K562 (cell line): ENCODE data around the gene PAM. TPM values are rescaled to one million over a fixed set of nuclear protein-coding genes. Genes with fewer than 3 reads are reported as not detected.

ENCODE experiments used
- ATAC-seq: fragments of 200-7000 bp; cut with Tn5 transposase; 3 replicates; pipeline ENCODE4 v1.9.1; 2020; ENCODE audit warnings: moderate library complexity
- BruUV-seq: library from RNA; stranded (reverse); fragments of 400-500 nt; replicated peaks from 2 replicates; lab custom pipeline; 2021; lab: Mats Ljungman, UMichigan
- CTCF ChIA-PET: fragments of 300-600 bp; formaldehyde crosslinking; extraction: SDS; loops from one replicate; lab custom pipeline; 2021; ENCODE audit warnings: low intra/inter-chr PET ratio; lab: Yijun Ruan, JAX
- POLR2A ChIA-PET: fragments of 300-600, 350-650 bp; sonication (Branson Sonifier 250); formaldehyde crosslinking; extraction: SDS; loops from one replicate; lab custom pipeline; 2021; ENCODE audit warnings: antibody characterized with exemption, inconsistent platforms; lab: Yijun Ruan, JAX
- DNase-seq, 4 experiments: peaks; one replicate each; pipeline versions ENCODE4 v3.0.0 to v3.0.0-alpha.2; 2011 to 2018; ENCODE audit warnings: low spot score in 3 of 4, mixed read lengths in 3 of 4; ENCODE audit errors: extremely low read depth in 1 of 4
- FAIRE-seq: peaks from 2 replicates; lab custom pipeline; 2011; peaks lifted over from hg19 to GRCh38; lab: Jason Lieb, UNC
- H2AFZ ChIP-seq: 2 replicates; pipeline ENCODE4 v1.6.0; 2011; ENCODE audit warnings: low read depth, low read length, control low read depth, inconsistent platforms
- H3K27ac ChIP-seq: fragments of 200-600 bp; 3 replicates; pipeline ENCODE4 v1.8.0; 2011; ENCODE audit warnings: low read depth, mild to moderate bottlenecking, control low read depth, inconsistent platforms, low read length, moderate library complexity, mixed read lengths; ENCODE audit errors: extremely low read depth
- H3K27me3 ChIP-seq, 2 experiments: fragments of 300-600 bp in 1 of 2; 2 replicates in 1 of 2; 3 replicates in 1 of 2; pipeline versions ENCODE4 v1.6.0 to v1.8.0; 2011; ENCODE audit warnings: inconsistent platforms in 2 of 2, low read length in 2 of 2, mild to moderate bottlenecking in 1 of 2, mixed read lengths in 1 of 2, moderate library complexity in 1 of 2; ENCODE audit not compliant: control insufficient read depth in 2 of 2, insufficient read depth in 2 of 2
- H3K36me3 ChIP-seq: fragments of 300-600 bp; 3 replicates; pipeline ENCODE4 v1.8.0; 2011; ENCODE audit warnings: mild to moderate bottlenecking, low read length, inconsistent platforms; ENCODE audit not compliant: control insufficient read depth, insufficient read depth
- H3K4me1 ChIP-seq, 2 experiments: fragments of 200-600 bp in 1 of 2; replicated peaks in 1 of 2; 2 replicates in 1 of 2; 3 replicates in 1 of 2; pipeline versions ENCODE4 v1.5.1 to v1.8.0; 2011; ENCODE audit warnings: inconsistent platforms in 2 of 2, low read length in 2 of 2, mild to moderate bottlenecking in 1 of 2, mixed read lengths in 1 of 2, moderate library complexity in 1 of 2; ENCODE audit not compliant: control insufficient read depth in 2 of 2, insufficient read depth in 2 of 2
- H3K4me2 ChIP-seq: 2 replicates; pipeline ENCODE4 v1.6.1; 2011; ENCODE audit warnings: low read length, control low read depth, inconsistent platforms, mixed read lengths; ENCODE audit not compliant: insufficient read depth
- H3K4me3 ChIP-seq: fragments of 200-600 bp; sonication (generic), shearing (Covaris generic); 2 replicates; pipeline ENCODE4 v1.5.1; 2016; ENCODE audit warnings: control low read depth, inconsistent platforms
- H3K79me2 ChIP-seq: fragments of 200-600 bp; 3 replicates; pipeline ENCODE4 v1.8.0; 2011; ENCODE audit warnings: low read length, inconsistent platforms; ENCODE audit not compliant: control insufficient read depth, insufficient read depth
- H3K9ac ChIP-seq, 2 experiments: 2 replicates each; pipeline versions ENCODE4 v1.6.0 to v1.6.1; 2011; ENCODE audit warnings: low read depth in 2 of 2, low read length in 2 of 2, control low read depth in 1 of 2, inconsistent platforms in 1 of 2, mild to moderate bottlenecking in 1 of 2, mixed read lengths in 1 of 2; ENCODE audit not compliant: insufficient read depth in 1 of 2
- H3K9me1 ChIP-seq: one replicate; pipeline ENCODE4 v1.6.0; 2011; ENCODE audit warnings: inconsistent platforms, mild to moderate bottlenecking, low read length, moderate library complexity; ENCODE audit not compliant: control insufficient read depth, insufficient read depth
- H3K9me3 ChIP-seq: replicated peaks from 2 replicates; pipeline ENCODE4 v1.5.1; 2011; ENCODE audit warnings: low read depth, low read length, inconsistent platforms; ENCODE audit not compliant: control insufficient read depth, insufficient read depth
- H4K20me1 ChIP-seq: replicated peaks from 2 replicates; pipeline ENCODE4 v1.6.1; 2011; ENCODE audit warnings: low read length, inconsistent platforms, mixed read lengths; ENCODE audit not compliant: control insufficient read depth, insufficient read depth
- ESRRB ChIP-seq: fragments of 250-450 bp; sonication (Bioruptor Pico); IDR thresholded peaks from 2 replicates; pipeline ENCODE4 v1.5.0; 2020; ENCODE audit warnings: mild to moderate bottlenecking, moderate library complexity, borderline replicate concordance
- FOXJ2 ChIP-seq: fragments of 200-800 bp; sonication (Bioruptor generic); IDR thresholded peaks from 2 replicates; pipeline ENCODE4 v1.6.1; 2016; ENCODE audit warnings: missing genetic modification characterization, missing compliant biosample characterization
- FOXJ3 ChIP-seq: sonication (generic); formaldehyde crosslinking; IDR thresholded peaks from 2 replicates; pipeline ENCODE4 v1.4.0; 2020; ENCODE audit warnings: mild to moderate bottlenecking, missing genetic modification reagents
- PTBP1 ChIP-seq: fragments of 200-400 bp; formaldehyde crosslinking; IDR thresholded peaks from 2 replicates; pipeline ENCODE4 v1.6.1; 2017; ENCODE audit warnings: low read depth, low read length
- TCFL5 ChIP-seq: fragments of 250-450 bp; sonication (Bioruptor Pico); conservative IDR thresholded peaks from 2 replicates; pipeline ENCODE4 v1.6.1; 2021; ENCODE audit warnings: mild to moderate bottlenecking, moderate library complexity, matching md5 sums
- WGBS: fragments of 100-300 bp; shearing (Covaris generic); methylation state at CpG from one replicate; pipeline ENCODE4 v1.1.6; 2016; ENCODE audit warnings: low coverage, mixed read lengths; ENCODE audit not compliant: insufficient coverage; ENCODE audit errors: missing lambda C conversion rate; 5-methylcytosine and 5-hydroxymethylcytosine counted together
- in situ Hi-C: fragments of 300-500 bp; cut with MboI; formaldehyde crosslinking; loops from 4 replicates; pipeline ENCODE4 v1.15.0; 2018; ENCODE audit warnings: inconsistent platforms, mixed read lengths
- intact Hi-C: fragments of 100-400 bp; cut with micrococcal nuclease; formaldehyde crosslinking; loops from 2 replicates; pipeline ENCODE4 v1.14.2; 2022
- polyA plus RNA-seq, 8 experiments: library from polyadenylated mRNA; depleted of rRNA in 4 of 8; stranded (reverse) in 5 of 8; unstranded in 3 of 8; fragments of >200 nt; fragmentation: Nextera tagmentation in 2 of 8; fragmentation: Illumina TruSeq in 1 of 8; extraction: Ambion mirVana in 2 of 8; extraction: Trizol in 1 of 8; gene quantifications; 2 replicates each; pipeline versions ENCODE4 v1.2.1 to v1.2.3, GENCODE V29; 2011 to 2014; ENCODE audit warnings: inconsistent platforms in 1 of 8, missing spikeins in 1 of 8
- total RNA-seq, 7 experiments: library from RNA; depleted of rRNA in 6 of 7; stranded (reverse); fragments of >200 nt in 6 of 7; fragmentation: Illumina TruSeq in 2 of 7; extraction: Trizol in 2 of 7; gene quantifications; 2 replicates each; pipeline versions ENCODE4 v1.2.1 to v1.2.3, GENCODE V29; 2011 to 2021; ENCODE audit warnings: low replicate concordance in 1 of 7
- TF ChIP-seq, protein P1 (sequence below), 3 experiments: fragments of 200-800 bp in 1 of 3; sonication (Bioruptor generic) in 1 of 3; sonication (generic) in 1 of 3; formaldehyde crosslinking in 1 of 3; IDR thresholded peaks; 2 replicates each; pipeline versions ENCODE4 v1.6.1 to v1.8.0; 2016 to 2022; ENCODE audit warnings: mild to moderate bottlenecking in 2 of 3, missing compliant biosample characterization in 2 of 3, missing genetic modification characterization in 2 of 3, missing genetic modification reagents in 1 of 3
- TF ChIP-seq, protein P2 (sequence below): fragments of 450-650 bp; formaldehyde crosslinking; IDR thresholded peaks from 2 replicates; pipeline ENCODE4 v1.4.0; 2020; ENCODE audit warnings: mild to moderate bottlenecking, moderate library complexity

The PAM gene
- total and polyA plus RNA-seq, 9 of the 15 experiments (the other 6 are each of a cell fraction or from before 2014, with no cell fraction given) = 0.39 to 3.1 (median 0.77) TPM

DNA sequence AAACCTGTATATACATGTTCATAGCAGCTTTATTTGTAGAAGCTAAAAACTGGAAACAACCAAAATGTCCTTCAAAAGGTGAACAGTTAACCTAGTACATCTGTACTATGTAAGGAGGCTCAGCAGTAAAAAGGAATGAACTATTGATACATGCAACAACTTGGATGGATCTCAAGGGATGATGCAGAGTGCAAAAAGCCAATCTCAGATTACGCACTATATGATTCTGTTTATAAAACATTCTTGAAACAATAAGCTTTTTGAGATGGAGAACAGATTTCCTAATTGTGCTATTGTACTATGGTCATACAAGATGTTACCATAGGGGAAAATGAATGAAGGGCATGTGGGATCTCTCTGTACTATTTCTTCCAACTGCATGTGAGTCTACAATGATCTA, 88.9 kb downstream of the PAM start:
- in situ Hi-C loops = loop anchor here (10.0 kb wide), 1 partner anchor 1419 kb away; no protein-coding TSS in a partner anchor
- no peak for ATAC-seq
- Histone ChIP-seq H3K4me2 (no peak overlapping the region), H3K9me1 (no peaks in the 10 kb centered on the region), H3K4me3 (no peak overlapping the region), H3K4me1 (no peaks in the 10 kb centered on the region), H2AFZ (no peak overlapping the region), H3K36me3 (no peaks in the 10 kb centered on the region), H3K27me3 (no peaks in the 10 kb centered on the region), H4K20me1 (no peaks in the 10 kb centered on the region), H3K79me2 (no peaks in the 10 kb centered on the region), H3K9me3 (no peaks in the 10 kb centered on the region), H3K9ac (no peak overlapping the region), H3K27ac (no peak overlapping the region)
- WGBS = 13% methylated on average over 1 of the region's 1 CpG
- intact Hi-C loops = no loop called here
- TF ChIP-seq PTBP1 (no peak), TCFL5 (CRISPR knock-in tag) (no peak), FOXJ2 (tag) (no peak)
- POLR2A ChIA-PET = no interaction called here
- no TSS peak for BruUV-seq
- CTCF ChIA-PET = no interaction called here
- no peak for FAIRE-seq
- DNase-seq = no peak

DNA sequence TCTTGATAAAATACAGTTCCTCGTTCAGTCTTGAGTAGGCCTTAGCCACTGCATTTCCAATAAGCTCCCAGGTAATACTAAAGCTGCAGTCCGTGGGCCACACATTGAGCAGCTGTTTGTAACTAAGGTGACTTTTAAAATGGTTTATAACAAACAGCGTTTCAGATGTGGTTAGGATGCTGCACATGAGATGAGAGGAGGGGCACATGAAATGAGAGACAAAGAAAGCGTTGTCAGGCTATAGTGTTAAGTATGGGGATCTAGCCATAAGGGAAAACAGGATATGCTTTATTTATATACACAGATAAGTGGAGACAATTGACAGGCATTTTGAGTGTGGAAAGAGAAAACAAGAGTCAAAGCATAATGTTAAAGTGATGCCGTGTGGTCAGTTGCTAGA, 89.9 kb downstream of the PAM start:
- H3K4me1 ChIP-seq = no peaks in the 10 kb centered on the region
- 1% methylated on average over 5 of the region's 5 CpGs for WGBS
- in situ Hi-C loops = loop anchor here (10.0 kb wide), 1 partner anchor 1420 kb away; no protein-coding TSS in a partner anchor
- no peaks in the 10 kb centered on the region for H3K27me3 ChIP-seq
- FAIRE-seq = no peak
- H3K79me2 ChIP-seq = no peaks in the 10 kb centered on the region
- H4K20me1 ChIP-seq = no peaks in the 10 kb centered on the region
- intact Hi-C loops = no loop called here
- ChIA-PET CTCF (no interaction called here), POLR2A (no interaction called here)
- no peaks in the 10 kb centered on the region for H3K36me3 ChIP-seq
- no peak for ATAC-seq
- H3K9me1 ChIP-seq = no peaks in the 10 kb centered on the region
- H3K4me2 ChIP-seq = no peak overlapping the region
- DNase-seq = no peak
- H2AFZ ChIP-seq = no peak overlapping the region
- no peak overlapping the region for H3K4me3 ChIP-seq
- BruUV-seq = no TSS peak
- no peak overlapping the region for H3K9ac ChIP-seq
- H3K9me3 ChIP-seq = no peaks in the 10 kb centered on the region
- H3K27ac ChIP-seq = no peak overlapping the region
- TF ChIP-seq, protein P1, sequence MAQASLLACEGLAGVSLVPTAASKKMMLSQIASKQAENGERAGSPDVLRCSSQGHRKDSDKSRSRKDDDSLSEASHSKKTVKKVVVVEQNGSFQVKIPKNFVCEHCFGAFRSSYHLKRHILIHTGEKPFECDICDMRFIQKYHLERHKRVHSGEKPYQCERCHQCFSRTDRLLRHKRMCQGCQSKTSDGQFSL (CRISPR knock-in tag; IDR thresholded peaks at IDR 0.05) = no peak
- TF ChIP-seq, protein P1 (tag; IDR thresholded peaks at IDR 0.05) = no peak
- TF ChIP-seq ESRRB (CRISPR knock-in tag) = no peak
- TF ChIP-seq, protein P2, sequence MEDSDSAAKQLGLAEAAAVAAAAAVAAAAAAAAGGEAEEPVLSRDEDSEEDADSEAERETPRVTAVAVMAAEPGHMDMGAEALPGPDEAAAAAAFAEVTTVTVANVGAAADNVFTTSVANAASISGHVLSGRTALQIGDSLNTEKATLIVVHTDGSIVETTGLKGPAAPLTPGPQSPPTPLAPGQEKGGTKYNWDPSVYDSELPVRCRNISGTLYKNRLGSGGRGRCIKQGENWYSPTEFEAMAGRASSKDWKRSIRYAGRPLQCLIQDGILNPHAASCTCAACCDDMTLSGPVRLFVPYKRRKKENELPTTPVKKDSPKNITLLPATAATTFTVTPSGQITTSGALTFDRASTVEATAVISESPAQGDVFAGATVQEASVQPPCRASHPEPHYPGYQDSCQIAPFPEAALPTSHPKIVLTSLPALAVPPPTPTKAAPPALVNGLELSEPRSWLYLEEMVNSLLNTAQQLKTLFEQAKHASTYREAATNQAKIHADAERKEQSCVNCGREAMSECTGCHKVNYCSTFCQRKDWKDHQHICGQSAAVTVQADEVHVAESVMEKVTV (CRISPR knock-in tag) = no peak
- TF ChIP-seq FOXJ3 (CRISPR knock-in tag) = no peak
